ENCODE data around the gene ANKS1B. TPM values are rescaled to one million over a fixed set of nuclear protein-coding genes. Genes with fewer than 3 reads are reported as not detected.

Gene ANKS1B
- total RNA-seq, 1 donor from 2014 or later: 65.5 TPM

DNA sequence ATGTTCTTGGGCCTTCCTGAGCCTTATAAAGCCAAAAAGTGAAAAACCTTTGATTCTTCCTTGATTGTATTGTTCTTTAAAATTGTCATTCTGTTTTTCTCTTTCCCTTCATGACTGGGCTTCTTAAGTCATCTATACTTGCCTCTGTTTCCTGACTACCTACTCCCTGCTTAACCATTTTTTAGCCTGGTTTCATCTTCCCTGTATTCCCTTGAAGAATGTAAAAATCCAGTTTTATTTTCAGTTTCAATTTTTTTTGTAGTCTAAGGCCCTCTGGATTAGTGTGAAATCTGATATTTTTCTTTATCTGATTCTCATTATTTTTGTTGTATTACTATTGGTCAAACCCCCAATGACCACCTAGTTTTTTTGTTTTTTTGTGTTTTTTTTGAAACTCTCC, 1293.4 kb downstream of the ANKS1B start:
- DNase-seq (ENCODE audit: low spot score): no peak

DNA sequence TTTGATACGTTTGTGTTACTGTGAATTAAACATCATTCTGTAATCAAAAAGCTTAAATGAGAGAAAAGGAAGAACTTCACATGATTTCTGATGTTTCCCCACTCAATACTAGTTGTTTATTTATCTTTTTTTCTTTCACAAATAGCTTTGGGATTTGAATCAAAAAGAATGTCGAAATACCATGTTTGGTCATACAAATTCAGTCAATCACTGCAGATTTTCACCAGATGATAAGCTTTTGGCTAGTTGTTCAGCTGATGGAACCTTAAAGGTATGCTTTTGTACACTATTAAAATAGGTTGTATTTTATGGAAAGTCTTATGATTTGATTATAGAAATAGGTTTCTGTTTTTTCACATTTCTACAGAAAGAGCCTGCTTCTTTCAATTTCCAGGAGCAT, 1298.1 kb downstream of the ANKS1B start:
- DNase-seq (ENCODE audit: low spot score): no peak

Other genes with a start within 250 kb of the ANKS1B start
- gene BLTP3B, start 157.9 kb upstream of the ANKS1B start, total RNA-seq (ENCODE audit: insufficient read depth, low replicate concordance): 104 TPM
- 26.2 TPM for gene ACTR6, start 215.9 kb upstream of the ANKS1B start, total RNA-seq (ENCODE audit: insufficient read depth, low replicate concordance)